ENCODE measurements around the gene ALKBH5.

The ALKBH5 gene

GRCh38 chr17:18187821-18188761 is 4.5 kb downstream of the ALKBH5 start:
- Mint-ChIP-seq H3K27ac (peak overlapping the region; percentile 38), H3K4me1 (peaks cover 73% of the 10 kb centered on the region), H3K4me3 (peak overlapping the region; percentile 99), H3K36me3 (peaks cover 4% of the 10 kb centered on the region), H3K27me3 (no peaks in the 10 kb centered on the region), H3K9me3 (no peaks in the 10 kb centered on the region)

- Mint-ChIP-seq H3K27ac (peak overlapping the region; percentile 61), H3K4me1 (peaks cover 83% of the 10 kb centered on the region), H3K27me3 (no peaks in the 10 kb centered on the region), H3K9me3 (no peaks in the 10 kb centered on the region), H3K4me3 (peak overlapping the region; percentile 23), H3K36me3 (peaks cover 7% of the 10 kb centered on the region)
These were observed 7.1 kb downstream of the ALKBH5 start for GRCh38 chr17:18190628-18191235.

GRCh38 chr17:18191236-18191667 is 7.6 kb downstream of the ALKBH5 start:
- H3K27ac Mint-ChIP-seq, result no peak overlapping the region
- H3K4me1 Mint-ChIP-seq, result peaks cover 83% of the 10 kb centered on the region
- no peaks in the 10 kb centered on the region for H3K9me3 Mint-ChIP-seq
- H3K36me3 Mint-ChIP-seq, result peaks cover 7% of the 10 kb centered on the region
- no peak overlapping the region for H3K4me3 Mint-ChIP-seq
- no peaks in the 10 kb centered on the region for H3K27me3 Mint-ChIP-seq

- Mint-ChIP-seq H3K27me3 (no peaks in the 10 kb centered on the region), H3K9me3 (no peaks in the 10 kb centered on the region), H3K4me3 (no peak overlapping the region), H3K4me1 (peaks cover 83% of the 10 kb centered on the region), H3K27ac (peak overlapping the region; percentile 41), H3K36me3 (peaks cover 8% of the 10 kb centered on the region)
These were observed 8.3 kb downstream of the ALKBH5 start for GRCh38 chr17:18191967-18192366.

GRCh38 chr17:18194394-18194793 is 10.8 kb downstream of the ALKBH5 start:
- no peak overlapping the region for H3K27ac Mint-ChIP-seq
- H3K36me3 Mint-ChIP-seq, result peaks cover 12% of the 10 kb centered on the region
- peaks cover 88% of the 10 kb centered on the region for H3K4me1 Mint-ChIP-seq
- no peaks in the 10 kb centered on the region for H3K27me3 Mint-ChIP-seq
- H3K9me3 Mint-ChIP-seq, result no peaks in the 10 kb centered on the region
- no peak overlapping the region for H3K4me3 Mint-ChIP-seq

- peaks cover 12% of the 10 kb centered on the region for H3K36me3 Mint-ChIP-seq
- H3K27ac Mint-ChIP-seq, result no peak overlapping the region
- no peaks in the 10 kb centered on the region for H3K27me3 Mint-ChIP-seq
- peaks cover 84% of the 10 kb centered on the region for H3K4me1 Mint-ChIP-seq
- H3K9me3 Mint-ChIP-seq, result no peaks in the 10 kb centered on the region
- no peak overlapping the region for H3K4me3 Mint-ChIP-seq
These were observed 11.2 kb downstream of the ALKBH5 start for GRCh38 chr17:18194804-18195203.

- Mint-ChIP-seq H3K27me3 (no peaks in the 10 kb centered on the region), H3K9me3 (no peaks in the 10 kb centered on the region), H3K4me1 (peaks cover 82% of the 10 kb centered on the region), H3K36me3 (peaks cover 12% of the 10 kb centered on the region), H3K27ac (no peak overlapping the region), H3K4me3 (no peak overlapping the region)
These were observed 11.6 kb downstream of the ALKBH5 start for GRCh38 chr17:18195246-18195645.

GRCh38 chr17:18197535-18198194 is 14.0 kb downstream of the ALKBH5 start:
- H3K4me1 Mint-ChIP-seq, result peaks cover 72% of the 10 kb centered on the region
- H3K27ac Mint-ChIP-seq, result peak overlapping the region; percentile 47
- H3K27me3 Mint-ChIP-seq, result no peaks in the 10 kb centered on the region
- no peaks in the 10 kb centered on the region for H3K9me3 Mint-ChIP-seq
- no peak overlapping the region for H3K4me3 Mint-ChIP-seq
- H3K36me3 Mint-ChIP-seq, result peaks cover 12% of the 10 kb centered on the region

GRCh38 chr17:18198530-18198929 is 14.9 kb downstream of the ALKBH5 start:
- Mint-ChIP-seq H3K4me3 (peak overlapping the region; percentile 13), H3K27ac (peak overlapping the region; percentile 64), H3K36me3 (peaks cover 12% of the 10 kb centered on the region), H3K9me3 (no peaks in the 10 kb centered on the region), H3K27me3 (no peaks in the 10 kb centered on the region), H3K4me1 (peaks cover 73% of the 10 kb centered on the region)

GRCh38 chr17:18201108-18201507 is 17.5 kb downstream of the ALKBH5 start:
- Mint-ChIP-seq H3K36me3 (peaks cover 6% of the 10 kb centered on the region), H3K4me3 (no peak overlapping the region), H3K4me1 (peaks cover 52% of the 10 kb centered on the region), H3K9me3 (no peaks in the 10 kb centered on the region), H3K27ac (peak overlapping the region; percentile 4), H3K27me3 (no peaks in the 10 kb centered on the region)

- H3K27ac Mint-ChIP-seq, result peak overlapping the region; percentile 59
- H3K27me3 Mint-ChIP-seq, result no peaks in the 10 kb centered on the region
- H3K4me1 Mint-ChIP-seq, result peaks cover 31% of the 10 kb centered on the region
- no peak overlapping the region for H3K4me3 Mint-ChIP-seq
- H3K9me3 Mint-ChIP-seq, result no peaks in the 10 kb centered on the region
- peaks cover 4% of the 10 kb centered on the region for H3K36me3 Mint-ChIP-seq
These were observed 19.7 kb downstream of the ALKBH5 start for GRCh38 chr17:18203308-18203707.

GRCh38 chr17:18205861-18206260 is 22.2 kb downstream of the ALKBH5 start:
- peaks cover 6% of the 10 kb centered on the region for H3K36me3 Mint-ChIP-seq
- H3K4me3 Mint-ChIP-seq, result no peak overlapping the region
- no peak overlapping the region for H3K27ac Mint-ChIP-seq
- peaks cover 14% of the 10 kb centered on the region for H3K4me1 Mint-ChIP-seq
- no peaks in the 10 kb centered on the region for H3K27me3 Mint-ChIP-seq
- H3K9me3 Mint-ChIP-seq, result no peaks in the 10 kb centered on the region

GRCh38 chr17:18206962-18207361 is 23.3 kb downstream of the ALKBH5 start:
- Mint-ChIP-seq H3K27ac (no peak overlapping the region), H3K4me3 (no peak overlapping the region), H3K27me3 (no peaks in the 10 kb centered on the region), H3K9me3 (no peaks in the 10 kb centered on the region), H3K36me3 (peaks cover 6% of the 10 kb centered on the region), H3K4me1 (peaks cover 4% of the 10 kb centered on the region)

GRCh38 chr17:18208092-18208491 is 24.5 kb downstream of the ALKBH5 start:
- H3K9me3 Mint-ChIP-seq, result no peaks in the 10 kb centered on the region
- H3K4me3 Mint-ChIP-seq, result no peak overlapping the region
- H3K27me3 Mint-ChIP-seq, result no peaks in the 10 kb centered on the region
- no peak overlapping the region for H3K27ac Mint-ChIP-seq
- H3K4me1 Mint-ChIP-seq, result peaks cover 4% of the 10 kb centered on the region
- H3K36me3 Mint-ChIP-seq, result peaks cover 6% of the 10 kb centered on the region

GRCh38 chr17:18213666-18214270 is 30.1 kb downstream of the ALKBH5 start:
- Mint-ChIP-seq H3K27ac (no peak overlapping the region), H3K27me3 (no peaks in the 10 kb centered on the region), H3K4me1 (no peaks in the 10 kb centered on the region), H3K36me3 (peaks cover 5% of the 10 kb centered on the region), H3K4me3 (no peak overlapping the region), H3K9me3 (no peaks in the 10 kb centered on the region)
